Measurements from ENCODE around the gene IFRD2.
"Not testable (repeated sequence)": the region's sequence is repeated elsewhere in the genome, so short reads cannot be mapped to it uniquely, and the experiment has no call there.

The IFRD2 gene

GRCh38 chr3:50246517-50246954 is 45.7 kb downstream of the IFRD2 start:
- peak; percentile 95 for DNase-seq

- DNase-seq = peak; percentile 92
Measured at GRCh38 chr3:50245831-50246516, 46.3 kb downstream of the IFRD2 start.

GRCh38 chr3:50245251-50245745 is 46.9 kb downstream of the IFRD2 start:
- no peak for DNase-seq

- DNase-seq = not testable (repeated sequence)
Measured at GRCh38 chr3:50244813-50245212, 47.4 kb downstream of the IFRD2 start.

- no peak for DNase-seq
Measured at GRCh38 chr3:50243543-50243895, 48.7 kb downstream of the IFRD2 start.

GRCh38 chr3:50242851-50243542 is 49.2 kb downstream of the IFRD2 start:
- no peak for DNase-seq

- DNase-seq = no peak
Measured at GRCh38 chr3:50242381-50242770, 49.9 kb downstream of the IFRD2 start.

GRCh38 chr3:50241713-50242380 is 50.4 kb downstream of the IFRD2 start:
- DNase-seq = no peak

GRCh38 chr3:50241163-50241562 is 51.1 kb downstream of the IFRD2 start:
- DNase-seq = no peak

GRCh38 chr3:50239649-50240048 is 52.6 kb downstream of the IFRD2 start:
- no peak for DNase-seq

GRCh38 chr3:50238549-50239026 is 53.6 kb downstream of the IFRD2 start:
- DNase-seq = no peak

- peak; percentile 82 for DNase-seq
Measured at GRCh38 chr3:50237754-50238548, 54.3 kb downstream of the IFRD2 start.

Data from fibroblast of skin of right quadriceps (primary cell).